Endodermal cell (in vitro differentiated cells): Measurements from ENCODE around the gene ARPIN. TPM values are rescaled to one million over a fixed set of nuclear protein-coding genes. Genes with fewer than 3 reads are reported as not detected.
"Not testable (repeated sequence)": the region's sequence is repeated elsewhere in the genome, so short reads cannot be mapped to it uniquely, and the experiment has no call there.

Source experiments
- DNase-seq: peaks from one replicate; pipeline ENCODE4 v3.0.0-alpha.2; 2017
- H3K27ac ChIP-seq: 2 replicates; pipeline ENCODE4 v1.5.1; 2013; ENCODE audit warnings: mild to moderate bottlenecking, low read depth, low read length, moderate library complexity
- H3K27me3 ChIP-seq: 2 replicates; pipeline ENCODE4 v1.6.1; 2013; ENCODE audit warnings: mild to moderate bottlenecking, low read length, moderate library complexity; ENCODE audit not compliant: insufficient read depth, control insufficient read depth, poor library complexity, severe bottlenecking
- H3K36me3 ChIP-seq: 2 replicates; pipeline ENCODE4 v1.7.0; 2013; ENCODE audit warnings: mild to moderate bottlenecking, low read length, moderate library complexity; ENCODE audit not compliant: control insufficient read depth, insufficient read depth
- H3K4me1 ChIP-seq: one replicate; pipeline ENCODE4 v1.7.0; 2013; ENCODE audit warnings: low read length; ENCODE audit not compliant: control insufficient read depth, insufficient read depth
- H3K4me3 ChIP-seq: 2 replicates; pipeline ENCODE4 v1.5.1; 2013; ENCODE audit warnings: mild to moderate bottlenecking, low read length, moderate library complexity
- H3K9ac ChIP-seq: 2 replicates; pipeline ENCODE4 v1.6.1; 2013; ENCODE audit warnings: mild to moderate bottlenecking, low read length, moderate library complexity; ENCODE audit not compliant: poor library complexity, severe bottlenecking; ENCODE audit errors: extremely low read depth
- H3K9me3 ChIP-seq: 2 replicates; pipeline ENCODE4 v1.6.1; 2013; ENCODE audit warnings: mild to moderate bottlenecking, low read length, moderate library complexity; ENCODE audit not compliant: control insufficient read depth
- H3K27ac Mint-ChIP-seq: 2 replicates; pipeline ENCODE4 v1.8.0; 2020; ENCODE audit warnings: mixed read lengths
- H3K27me3 Mint-ChIP-seq: 2 replicates; pipeline ENCODE4 v1.8.0; 2021; ENCODE audit warnings: mild to moderate bottlenecking, mixed read lengths; ENCODE audit not compliant: insufficient read depth
- H3K36me3 Mint-ChIP-seq: 2 replicates; pipeline ENCODE4 v1.8.0; 2020; ENCODE audit warnings: low read depth, mixed read lengths
- H3K4me1 Mint-ChIP-seq: 2 replicates; pipeline ENCODE4 v1.8.0; 2020; ENCODE audit warnings: mixed read lengths
- H3K4me3 Mint-ChIP-seq: 2 replicates; pipeline ENCODE4 v1.8.0; 2020; ENCODE audit warnings: mild to moderate bottlenecking, moderate library complexity, mixed read lengths
- H3K9me3 Mint-ChIP-seq: 2 replicates; pipeline ENCODE4 v1.8.0; 2020; ENCODE audit warnings: mild to moderate bottlenecking, mixed read lengths
- CTCF ChIP-seq: fragments of 200-600 bp; sonication (generic); conservative IDR thresholded peaks from 2 replicates; pipeline ENCODE4 v1.5.0; 2021; ENCODE audit warnings: antibody characterized with exemption, mild to moderate bottlenecking
- WGBS, 2 experiments: methylation state at CpG; one replicate each; pipeline versions ENCODE4 v1.1.5 to v1.1.7; 2013; ENCODE audit warnings: missing lambda C conversion rate in 2 of 2, mixed read lengths in 1 of 2; ENCODE audit not compliant: insufficient coverage in 1 of 2, insufficient read length in 1 of 2; 5-methylcytosine and 5-hydroxymethylcytosine counted together
- total RNA-seq, 2 donors: library from RNA; stranded (reverse); fragmentation: NEBNext Ultra II Directional in 1 of 2; extraction: Animal tissue kit (Norgen Biotek cat#: 25700) in 1 of 2; gene quantifications; 2 replicates in 1 of 2; 3 replicates in 1 of 2; pipeline ENCODE4 v1.2.1, GENCODE V29; 2021

Gene ARPIN
- total RNA-seq, 2 donors from 2014 or later, result 6.9 to 11.2 TPM

- peaks cover 10% of the 10 kb centered on the region for H3K9me3 Mint-ChIP-seq
- no peak overlapping the region for H3K4me3 Mint-ChIP-seq
- H3K27me3 Mint-ChIP-seq, result no peaks in the 10 kb centered on the region
- H3K27ac Mint-ChIP-seq, result no peak overlapping the region
- no peaks in the 10 kb centered on the region for H3K9me3 ChIP-seq
- no peaks in the 10 kb centered on the region for H3K4me1 Mint-ChIP-seq
- no peak overlapping the region for H3K27ac ChIP-seq
- no peaks in the 10 kb centered on the region for H3K4me1 ChIP-seq
- no peak for TF ChIP-seq CTCF
- H3K9ac ChIP-seq, result no peak overlapping the region
- H3K27me3 ChIP-seq, result no peaks in the 10 kb centered on the region
- no peaks in the 10 kb centered on the region for H3K36me3 Mint-ChIP-seq
- no peaks in the 10 kb centered on the region for H3K36me3 ChIP-seq
- WGBS, 2 experiments, result 94 to 95% methylated on average over 4 to 6 of the region's 6 CpGs
- DNase-seq, result no peak
- H3K4me3 ChIP-seq, result no peak overlapping the region
Observed at GRCh38 chr15:89946681-89947299, 34.0 kb upstream of the ARPIN start.

- not testable (repeated sequence) for H3K4me1 Mint-ChIP-seq, H3K27ac ChIP-seq, H3K9ac ChIP-seq, H3K27me3 Mint-ChIP-seq, H3K27ac Mint-ChIP-seq, H3K4me3 Mint-ChIP-seq, H3K36me3 Mint-ChIP-seq, H3K4me3 ChIP-seq, DNase-seq, H3K27me3 ChIP-seq, H3K36me3 ChIP-seq, H3K9me3 Mint-ChIP-seq, H3K9me3 ChIP-seq, H3K4me1 ChIP-seq
- WGBS, 2 experiments, result 90 to 100% methylated on average over 4 to 6 of the region's 6 CpGs
Observed at GRCh38 chr15:89943721-89944120, 31.0 kb upstream of the ARPIN start.

- H3K4me3 ChIP-seq, result no peak overlapping the region
- H3K36me3 ChIP-seq, result no peaks in the 10 kb centered on the region
- Mint-ChIP-seq H3K27ac (no peak overlapping the region), H3K27me3 (no peaks in the 10 kb centered on the region), H3K4me3 (no peak overlapping the region), H3K36me3 (no peaks in the 10 kb centered on the region), H3K9me3 (no peaks in the 10 kb centered on the region), H3K4me1 (no peaks in the 10 kb centered on the region)
- no peaks in the 10 kb centered on the region for H3K27me3 ChIP-seq
- TF ChIP-seq CTCF, result no peak
- no peaks in the 10 kb centered on the region for H3K4me1 ChIP-seq
- no peak overlapping the region for H3K9ac ChIP-seq
- no peak for DNase-seq
- no peaks in the 10 kb centered on the region for H3K9me3 ChIP-seq
- no peak overlapping the region for H3K27ac ChIP-seq
- 89 to 95% methylated on average over 3 of the region's 3 CpGs for WGBS, 2 experiments
Observed at GRCh38 chr15:89939910-89940309, 27.2 kb upstream of the ARPIN start.

GRCh38 chr15:89939377-89939776 lies 26.6 kb upstream of the ARPIN start:
- not testable (repeated sequence) for DNase-seq, H3K4me3 Mint-ChIP-seq, H3K27ac Mint-ChIP-seq, H3K27me3 Mint-ChIP-seq, H3K4me1 ChIP-seq, H3K4me1 Mint-ChIP-seq, H3K4me3 ChIP-seq, H3K36me3 Mint-ChIP-seq, H3K27ac ChIP-seq, H3K9me3 ChIP-seq, H3K9ac ChIP-seq, H3K36me3 ChIP-seq, H3K9me3 Mint-ChIP-seq, H3K27me3 ChIP-seq
- WGBS, 2 experiments, result 85 to 88% methylated on average over 1 to 2 of the region's 2 CpGs
